ENCODE data around the gene RTL1.

Gene RTL1

DNA sequence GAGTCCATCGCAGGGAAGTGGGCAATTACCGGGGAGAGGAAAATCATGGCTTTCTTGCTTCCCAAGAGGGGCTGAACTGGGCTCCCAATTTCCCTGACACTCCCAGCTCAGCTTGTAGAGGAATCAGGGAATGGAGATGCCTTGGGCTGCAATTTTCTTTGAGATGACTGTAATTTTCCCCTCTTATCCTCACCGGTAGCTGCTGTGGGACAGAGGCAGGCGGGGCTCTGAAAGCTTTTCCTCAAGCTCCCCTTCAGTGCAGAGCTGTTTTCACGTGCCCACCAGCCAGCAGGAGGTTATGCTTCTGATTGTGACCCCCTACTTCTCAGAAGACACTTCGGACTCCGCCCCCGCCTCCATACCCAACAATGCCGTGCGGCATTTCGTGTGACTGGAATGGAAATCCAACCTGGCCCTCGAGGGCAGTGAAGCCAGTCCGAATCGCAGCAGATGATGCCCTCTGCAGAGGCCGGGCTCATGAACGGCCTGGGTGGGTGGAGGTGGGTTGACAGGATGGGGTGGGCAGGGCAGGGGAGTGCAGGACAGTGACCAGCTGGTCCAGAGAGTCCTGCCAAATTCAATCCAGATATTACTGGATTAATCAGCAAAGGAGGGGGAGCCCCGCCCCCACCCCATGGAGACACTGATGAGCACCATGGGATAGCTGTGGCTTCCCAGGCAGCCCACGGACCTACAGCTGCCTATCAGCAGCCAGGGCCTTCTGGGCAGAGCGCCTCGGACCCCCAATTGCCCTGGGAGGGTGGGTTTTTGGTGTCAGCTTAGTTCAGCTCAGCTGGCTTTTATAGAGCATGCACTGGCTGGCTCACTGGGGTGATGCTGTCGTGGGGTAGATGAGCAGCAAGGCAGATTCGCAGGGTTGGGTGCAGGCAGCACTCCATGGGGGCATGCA is 37.6 kb downstream of the RTL1 start:
- no peaks in the 10 kb centered on the region for H3K4me1 Mint-ChIP-seq
- no peak for ATAC-seq
- no peaks in the 10 kb centered on the region for H3K36me3 Mint-ChIP-seq
- H3K9me3 Mint-ChIP-seq = no peaks in the 10 kb centered on the region
- no peak overlapping the region for H3K4me3 Mint-ChIP-seq
- no peak overlapping the region for H3K27ac Mint-ChIP-seq
- no peak for DNase-seq (ENCODE audit: low spot score in 2 of 2)

DNA sequence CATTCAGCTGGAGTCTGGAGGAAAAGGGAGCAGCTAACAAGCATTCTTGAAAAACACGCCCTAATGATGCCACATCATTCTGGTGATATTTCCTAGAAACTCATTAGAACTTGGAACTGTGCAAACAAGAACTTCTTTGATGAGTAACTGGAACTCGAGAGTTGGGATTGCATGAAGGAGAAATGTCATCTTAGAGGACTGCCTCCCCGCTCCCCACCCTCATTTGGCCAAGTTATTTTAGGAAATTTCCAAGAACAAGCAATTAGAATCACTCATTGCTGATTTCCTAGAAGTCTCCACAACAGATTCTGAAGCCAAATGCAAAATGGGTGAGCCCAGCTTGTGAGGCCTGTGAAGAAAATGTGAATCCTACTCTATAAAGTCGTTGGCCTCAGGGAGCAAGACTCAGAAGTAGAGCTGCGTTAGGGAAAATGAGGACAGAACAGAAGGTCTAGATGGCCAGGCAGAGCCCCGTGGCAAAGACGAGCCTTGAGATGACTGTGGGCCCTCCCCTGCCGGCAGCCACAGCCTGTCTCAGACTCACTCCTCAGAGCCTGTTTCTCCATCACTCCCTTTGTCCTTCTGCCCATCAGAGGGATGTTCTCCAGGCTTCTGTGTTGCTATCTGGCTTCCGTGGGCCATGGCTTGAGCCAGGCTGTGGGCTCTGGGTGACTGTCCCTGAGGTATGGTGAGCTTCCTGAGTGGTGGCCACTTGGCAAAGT is 38.4 kb downstream of the RTL1 start:
- DNase-seq (ENCODE audit: low spot score in 2 of 2) (no peak), ATAC-seq (no peak)
- H3K4me1 Mint-ChIP-seq = no peaks in the 10 kb centered on the region
- no peak overlapping the region for H3K27ac Mint-ChIP-seq
- H3K36me3 Mint-ChIP-seq = no peaks in the 10 kb centered on the region
- H3K9me3 Mint-ChIP-seq = no peaks in the 10 kb centered on the region
- no peak overlapping the region for H3K4me3 Mint-ChIP-seq

DNA sequence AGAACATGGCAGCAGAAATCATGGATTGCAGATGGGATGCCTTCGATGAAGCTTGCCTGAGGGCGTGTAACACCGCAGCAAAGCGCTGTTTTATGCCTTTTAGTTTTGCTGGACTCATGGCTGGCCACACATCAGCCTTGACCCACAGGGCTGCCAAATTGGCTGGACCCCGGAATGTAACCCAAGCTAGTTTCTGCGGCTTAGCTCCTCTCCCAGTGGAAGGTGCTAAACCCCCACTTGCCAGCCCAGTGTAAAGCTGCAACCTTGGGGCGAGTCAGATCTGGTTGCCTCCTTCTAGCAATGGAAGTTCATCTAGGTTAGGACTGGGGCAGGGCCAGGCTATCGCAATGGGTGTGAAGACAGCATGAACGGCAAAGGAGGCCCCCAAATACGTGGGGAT is 39.3 kb downstream of the RTL1 start:
- ATAC-seq = no peak
- Mint-ChIP-seq H3K4me3 (no peak overlapping the region), H3K4me1 (no peaks in the 10 kb centered on the region), H3K27ac (no peak overlapping the region), H3K36me3 (no peaks in the 10 kb centered on the region), H3K9me3 (no peaks in the 10 kb centered on the region)
- DNase-seq (ENCODE audit: low spot score in 2 of 2) = no peak

DNA sequence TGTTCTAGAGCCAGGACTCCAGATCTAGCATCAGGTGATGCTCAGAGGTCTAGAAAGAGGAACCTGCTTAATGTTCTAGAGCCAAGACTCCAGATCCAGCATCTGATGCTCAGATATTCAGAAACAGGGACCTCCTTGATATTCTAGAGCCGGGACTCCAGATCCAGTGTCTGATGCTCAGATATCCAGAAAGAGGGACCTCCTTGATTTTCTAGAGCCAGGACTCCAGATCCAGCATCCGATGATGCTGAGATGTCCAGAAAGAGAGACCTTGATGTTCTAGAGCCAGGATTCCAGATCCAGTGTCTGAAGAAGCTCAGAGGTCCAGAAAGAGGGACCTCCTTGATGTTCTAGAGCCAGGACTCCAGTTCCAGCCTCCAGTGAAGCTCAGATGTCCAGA is 40.7 kb downstream of the RTL1 start:
- ATAC-seq (no peak), DNase-seq (ENCODE audit: low spot score in 2 of 2) (no peak)
- no peak overlapping the region for H3K27ac Mint-ChIP-seq
- H3K36me3 Mint-ChIP-seq = no peaks in the 10 kb centered on the region
- no peak overlapping the region for H3K4me3 Mint-ChIP-seq
- H3K9me3 Mint-ChIP-seq = no peaks in the 10 kb centered on the region
- H3K4me1 Mint-ChIP-seq = no peaks in the 10 kb centered on the region

DNA sequence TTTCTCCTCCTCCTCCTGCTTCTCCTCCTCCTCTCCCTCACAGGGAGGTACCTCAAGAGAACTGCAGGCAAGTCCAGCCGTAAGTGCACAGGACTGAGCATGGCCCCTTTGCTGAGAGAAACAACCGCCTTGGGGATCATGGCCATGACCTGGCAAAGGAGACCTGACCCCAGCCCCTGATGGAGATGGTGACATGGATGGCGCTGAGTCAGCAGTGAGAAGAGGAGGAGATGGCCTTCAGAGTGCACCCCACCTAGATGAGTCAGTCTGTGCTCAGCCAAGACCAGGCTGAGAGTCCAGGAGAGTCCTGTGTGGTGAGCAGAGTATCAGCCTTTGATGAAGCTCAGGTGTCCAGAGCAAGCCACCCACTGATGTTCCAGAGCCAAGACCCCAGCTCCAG is 41.2 kb downstream of the RTL1 start:
- Mint-ChIP-seq H3K4me3 (no peak overlapping the region), H3K4me1 (no peaks in the 10 kb centered on the region), H3K27ac (no peak overlapping the region), H3K36me3 (no peaks in the 10 kb centered on the region), H3K9me3 (no peaks in the 10 kb centered on the region)
- DNase-seq (ENCODE audit: low spot score in 2 of 2) = no peak
- no peak for ATAC-seq

DNA sequence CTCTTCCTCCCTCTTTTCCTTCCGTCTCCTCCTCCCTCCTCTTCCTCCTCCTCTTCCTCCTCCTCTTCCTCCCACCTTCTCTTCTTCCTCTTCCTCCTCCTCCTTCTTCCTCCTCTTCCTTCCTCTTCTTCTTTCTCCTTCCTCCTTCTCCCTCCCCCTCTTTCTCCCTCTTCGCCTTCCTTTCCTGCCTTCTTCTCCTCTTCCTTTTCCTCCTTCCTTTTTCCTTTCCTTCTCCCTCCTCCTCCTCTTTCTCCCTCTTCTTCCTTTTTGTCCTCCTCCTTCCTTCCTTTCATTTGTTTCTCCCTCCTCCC is 41.6 kb downstream of the RTL1 start:
- Mint-ChIP-seq H3K4me3 (no peak overlapping the region), H3K9me3 (no peaks in the 10 kb centered on the region), H3K4me1 (no peaks in the 10 kb centered on the region), H3K27ac (no peak overlapping the region), H3K36me3 (no peaks in the 10 kb centered on the region)
- DNase-seq (ENCODE audit: low spot score in 2 of 2) (no peak), ATAC-seq (no peak)

DNA sequence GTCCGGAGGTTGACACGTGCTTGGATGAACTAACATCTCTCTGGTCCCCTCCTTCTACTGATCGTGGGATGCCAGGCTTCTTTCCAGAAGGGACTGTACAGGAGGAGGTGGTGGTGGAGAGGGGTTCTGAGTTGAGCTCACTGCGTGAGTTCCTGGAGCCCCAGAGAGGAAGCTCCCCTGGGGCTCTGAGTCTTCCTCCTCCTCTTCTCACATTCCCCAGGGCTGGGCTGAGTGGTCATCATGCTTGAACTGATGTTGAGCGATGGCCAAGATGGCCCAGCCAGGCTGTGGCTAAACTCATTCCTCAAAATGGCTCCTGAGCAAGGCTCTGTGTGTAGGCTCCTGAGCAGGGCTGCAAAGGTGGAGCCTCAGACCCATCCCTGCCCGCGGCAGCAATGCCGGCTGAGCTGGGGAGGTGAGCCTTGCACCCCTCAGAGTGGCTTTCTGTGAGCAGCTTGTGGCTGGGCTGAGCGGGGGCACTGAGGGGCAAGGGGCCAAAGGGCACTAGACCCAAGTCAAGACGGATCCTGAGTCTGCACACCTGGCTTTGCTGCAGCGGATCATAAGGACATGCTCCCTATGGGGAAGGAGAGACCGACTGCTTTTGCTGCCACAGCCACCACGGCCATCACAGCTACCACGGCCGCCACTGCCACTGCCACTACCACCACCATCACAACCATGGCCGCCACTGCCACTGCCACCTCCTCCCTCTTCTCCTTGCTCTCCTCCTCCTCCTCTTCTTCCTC is 42.2 kb downstream of the RTL1 start:
- H3K4me3 Mint-ChIP-seq = no peak overlapping the region
- H3K9me3 Mint-ChIP-seq = no peaks in the 10 kb centered on the region
- no peak for DNase-seq (ENCODE audit: low spot score in 2 of 2)
- no peaks in the 10 kb centered on the region for H3K4me1 Mint-ChIP-seq
- peak; percentile 24 for ATAC-seq
- H3K36me3 Mint-ChIP-seq = no peaks in the 10 kb centered on the region
- H3K27ac Mint-ChIP-seq = no peak overlapping the region

DNA sequence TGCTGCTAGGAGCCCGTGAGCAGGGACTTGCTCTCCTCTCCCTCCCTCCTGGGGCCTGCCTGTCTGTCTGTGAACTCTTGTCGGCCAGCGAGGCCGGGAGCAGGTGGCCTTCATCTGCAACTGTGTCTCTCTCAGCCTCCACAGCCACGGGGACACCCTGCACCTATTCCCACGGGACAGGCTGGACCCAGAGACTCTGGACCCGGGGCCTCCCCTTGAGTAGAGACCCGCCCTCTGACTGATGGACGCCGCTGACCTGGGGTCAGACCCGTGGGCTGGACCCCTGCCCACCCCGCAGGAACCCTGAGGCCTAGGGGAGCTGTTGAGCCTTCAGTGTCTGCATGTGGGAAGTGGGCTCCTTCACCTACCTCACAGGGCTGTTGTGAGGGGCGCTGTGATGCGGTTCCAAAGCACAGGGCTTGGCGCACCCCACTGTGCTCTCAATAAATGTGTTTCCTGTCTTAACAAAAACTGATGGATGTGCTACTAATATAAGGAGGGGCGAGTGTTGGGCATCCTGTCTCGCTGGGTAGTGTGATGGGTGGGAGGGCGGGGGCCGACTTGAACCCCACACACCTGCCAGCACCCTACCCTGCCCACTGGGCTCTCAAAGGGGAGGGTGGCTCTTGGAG is 42.9 kb downstream of the RTL1 start:
- no peak overlapping the region for H3K27ac Mint-ChIP-seq
- no peak overlapping the region for H3K4me3 Mint-ChIP-seq
- no peaks in the 10 kb centered on the region for H3K9me3 Mint-ChIP-seq
- no peaks in the 10 kb centered on the region for H3K4me1 Mint-ChIP-seq
- no peak for ATAC-seq
- no peaks in the 10 kb centered on the region for H3K36me3 Mint-ChIP-seq
- no peak for DNase-seq (ENCODE audit: low spot score in 2 of 2)

DNA sequence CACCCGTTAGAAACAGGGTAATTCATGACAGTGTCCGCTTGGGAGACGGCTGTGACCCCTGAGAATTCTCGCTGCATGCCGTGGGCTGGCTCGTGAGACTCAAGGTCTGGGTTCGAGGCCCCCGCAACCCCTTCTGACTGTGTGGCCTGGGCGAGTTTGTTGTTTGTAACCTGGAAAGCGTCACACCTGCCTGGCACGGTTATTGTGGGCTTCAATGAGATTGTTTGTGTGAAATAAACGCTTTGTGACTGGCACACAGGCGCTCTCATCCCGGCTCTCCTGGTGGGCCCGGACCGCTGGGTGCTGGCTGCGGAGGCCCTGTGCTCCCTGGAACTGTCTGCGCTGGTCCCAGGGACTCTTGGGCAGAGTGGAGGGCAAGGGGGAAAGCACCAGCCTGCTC is 43.7 kb downstream of the RTL1 start:
- no peak overlapping the region for H3K27ac Mint-ChIP-seq
- no peak overlapping the region for H3K4me3 Mint-ChIP-seq
- H3K36me3 Mint-ChIP-seq = no peaks in the 10 kb centered on the region
- no peaks in the 10 kb centered on the region for H3K4me1 Mint-ChIP-seq
- no peak for ATAC-seq
- H3K9me3 Mint-ChIP-seq = no peaks in the 10 kb centered on the region
- no peak for DNase-seq (ENCODE audit: low spot score in 2 of 2)

DNA sequence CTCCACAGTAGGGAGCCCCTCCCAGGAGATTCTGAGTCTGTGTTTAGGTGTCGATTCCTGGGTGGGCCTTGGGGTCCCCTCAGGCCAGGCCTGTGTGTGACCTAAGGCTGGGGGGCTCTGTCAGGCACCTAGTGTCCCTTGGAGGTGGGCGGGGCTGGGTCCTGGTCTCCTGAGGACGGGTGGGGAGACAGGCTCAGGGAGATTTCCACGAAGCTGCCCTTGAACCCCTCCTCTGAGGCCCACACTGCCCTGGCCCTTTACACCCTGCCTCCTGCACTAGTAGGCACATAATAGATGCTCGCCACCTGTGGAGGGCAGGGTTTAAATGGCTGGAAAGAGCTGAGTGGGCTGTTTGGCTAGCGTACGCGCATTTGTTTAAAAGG is 44.7 kb downstream of the RTL1 start:
- Mint-ChIP-seq H3K9me3 (no peaks in the 10 kb centered on the region), H3K27ac (no peak overlapping the region), H3K4me3 (no peak overlapping the region), H3K4me1 (no peaks in the 10 kb centered on the region), H3K36me3 (no peaks in the 10 kb centered on the region)
- no peak for DNase-seq (ENCODE audit: low spot score in 2 of 2)
- ATAC-seq = no peak

DNA sequence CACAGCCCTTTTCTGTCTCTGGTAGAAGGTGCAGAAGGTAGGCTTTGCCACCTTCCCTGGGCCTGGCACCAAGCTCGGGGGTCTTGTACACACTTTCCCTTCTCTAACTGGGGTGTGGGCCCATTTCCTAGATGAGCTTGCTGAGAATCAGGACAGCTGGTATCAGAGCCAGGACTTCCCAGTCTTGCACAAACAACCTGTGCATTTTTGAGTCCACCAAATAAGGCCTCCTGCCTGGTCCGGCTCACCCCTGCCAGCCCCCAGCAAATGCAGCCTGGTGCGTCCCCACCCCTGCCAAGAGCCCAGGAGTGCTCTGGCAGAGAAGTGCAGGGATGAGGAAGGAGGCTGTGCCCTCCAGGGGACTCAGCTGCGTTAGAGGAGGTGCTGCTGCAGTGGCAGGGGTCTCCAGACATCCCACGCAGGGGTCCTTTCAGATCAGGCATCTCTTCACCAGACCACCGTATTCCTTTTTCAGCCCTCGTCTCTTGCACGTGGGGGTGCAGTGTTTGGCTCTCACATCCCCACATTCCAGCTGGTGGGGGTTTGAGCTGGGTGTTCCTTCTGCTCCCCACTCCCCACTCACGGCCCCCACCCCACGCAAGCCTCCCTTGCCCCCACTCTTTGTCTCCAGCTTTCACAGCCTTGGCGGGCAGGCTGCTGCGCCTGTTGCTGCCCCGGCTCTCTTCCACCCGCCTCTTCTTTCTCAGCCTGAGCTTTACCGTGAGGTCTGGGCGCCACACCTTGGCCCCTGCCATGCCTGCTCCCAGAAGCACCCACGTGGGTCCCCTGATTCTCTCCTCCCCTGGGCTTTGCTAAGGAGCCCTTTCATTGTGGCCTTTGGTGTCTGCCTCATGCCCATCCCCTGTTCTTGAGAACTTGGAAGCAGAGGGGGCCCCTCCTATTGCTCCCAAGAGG is 45.3 kb downstream of the RTL1 start:
- Mint-ChIP-seq H3K4me1 (no peaks in the 10 kb centered on the region), H3K36me3 (no peaks in the 10 kb centered on the region), H3K27ac (no peak overlapping the region), H3K4me3 (no peak overlapping the region), H3K9me3 (no peaks in the 10 kb centered on the region)
- ATAC-seq = no peak
- DNase-seq (ENCODE audit: low spot score in 2 of 2) = no peak

DNA sequence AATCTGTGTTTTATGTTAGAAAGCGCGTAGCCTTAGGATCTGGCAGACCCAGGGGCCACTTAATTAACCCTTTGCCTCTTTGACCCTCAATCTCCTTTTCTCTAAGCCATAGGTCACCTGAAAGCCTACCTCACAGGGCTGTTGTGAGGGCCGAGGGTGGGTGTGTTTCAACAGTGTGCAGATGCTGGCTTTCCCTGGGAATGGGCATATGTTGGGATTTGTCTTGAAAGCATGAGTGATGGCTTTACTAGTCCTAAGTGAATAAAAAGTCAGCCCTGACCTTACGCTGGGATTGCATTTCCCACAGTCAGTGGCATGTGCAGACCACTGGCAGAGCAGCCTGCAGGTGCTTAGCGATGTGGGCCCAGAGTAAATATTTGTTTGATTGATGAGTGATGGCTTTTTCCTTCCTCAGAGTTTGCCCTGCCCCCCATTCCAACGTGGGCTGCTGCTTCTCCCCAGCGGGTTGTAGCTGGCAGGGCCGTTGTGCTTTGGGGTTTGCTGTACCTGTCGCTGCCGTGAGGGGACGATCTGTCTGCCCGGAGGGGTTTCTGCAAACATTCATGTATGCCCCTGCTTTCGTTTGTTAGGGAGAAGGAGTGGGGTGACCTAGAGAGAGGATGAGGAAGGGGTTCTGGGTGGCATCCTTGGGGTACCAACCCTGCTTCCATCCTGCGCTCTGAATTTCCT is 46.1 kb downstream of the RTL1 start:
- no peak overlapping the region for H3K4me3 Mint-ChIP-seq
- H3K27ac Mint-ChIP-seq = no peak overlapping the region
- H3K9me3 Mint-ChIP-seq = no peaks in the 10 kb centered on the region
- DNase-seq (ENCODE audit: low spot score in 2 of 2) = no peak
- H3K36me3 Mint-ChIP-seq = no peaks in the 10 kb centered on the region
- no peaks in the 10 kb centered on the region for H3K4me1 Mint-ChIP-seq
- ATAC-seq = no peak

DNA sequence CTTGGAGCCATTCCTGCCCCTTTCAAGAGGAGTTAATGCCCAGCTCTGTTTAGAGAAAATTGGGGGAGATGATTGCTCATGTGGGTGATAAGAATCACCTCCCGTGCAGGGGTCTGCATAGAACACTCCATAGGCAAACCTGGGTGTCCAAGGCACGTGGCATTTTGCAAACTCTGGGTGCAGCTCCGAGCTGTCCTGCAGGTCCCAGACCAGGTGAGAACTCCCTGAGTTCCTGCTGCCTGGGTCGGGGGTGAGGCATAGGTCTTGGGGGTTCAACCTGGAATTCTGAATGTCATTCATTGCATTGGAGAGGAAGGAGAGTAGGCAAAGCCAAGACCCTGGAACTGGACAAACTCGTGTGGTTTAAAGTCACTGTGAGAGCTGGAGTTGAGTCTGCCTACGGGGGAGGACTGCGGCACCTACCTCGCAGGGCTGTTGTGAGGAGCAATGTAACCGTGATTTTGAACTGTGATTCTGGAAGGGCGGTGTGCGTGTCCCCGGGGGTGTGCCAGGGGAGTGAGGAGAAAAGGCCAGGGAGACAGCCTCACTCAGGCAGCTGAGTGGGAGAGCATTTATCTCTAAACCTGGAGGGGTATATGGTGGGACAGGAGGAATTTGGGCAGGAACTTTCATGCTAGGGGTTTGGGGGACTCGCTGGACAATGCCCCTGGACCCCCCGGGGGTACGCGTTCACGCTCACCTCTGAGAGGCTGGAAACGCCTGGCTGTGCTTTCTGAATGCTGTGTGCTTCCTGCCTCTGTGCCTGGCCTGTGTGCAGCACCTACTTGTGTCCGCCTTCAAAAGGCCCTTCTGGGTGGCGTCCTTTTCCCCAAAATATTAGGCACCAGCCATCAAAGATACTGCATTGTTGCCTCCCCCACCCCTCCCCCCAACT is 47.2 kb downstream of the RTL1 start:
- no peaks in the 10 kb centered on the region for H3K9me3 Mint-ChIP-seq
- no peaks in the 10 kb centered on the region for H3K36me3 Mint-ChIP-seq
- no peak overlapping the region for H3K27ac Mint-ChIP-seq
- no peaks in the 10 kb centered on the region for H3K4me1 Mint-ChIP-seq
- ATAC-seq = no peak
- no peak for DNase-seq (ENCODE audit: low spot score in 2 of 2)
- no peak overlapping the region for H3K4me3 Mint-ChIP-seq

Measured in stimulated activated effector memory CD8-positive, alpha-beta T cell treated with anti-CD3 and anti-CD28 coated beads, Interleukin-12 subunit alpha, Interleukin-12 subunit beta, amount 100 ng/mL, for 72 hours (primary cell).